Measurements from ENCODE around the gene DPYD. TPM values are rescaled to one million over a fixed set of nuclear protein-coding genes. Genes with fewer than 3 reads are reported as not detected.

DPYD gene
- total and polyA plus RNA-seq, 4 donors: 16.2 to 51.3 (median 29.1) TPM

- 94 to 95% methylated on average over 5 of the region's 5 CpGs for WGBS, 2 donors
These were observed 873.9 kb downstream of the DPYD start for GRCh38 chr1:97046765-97047420.

GRCh38 chr1:97044159-97044760 lies 876.6 kb downstream of the DPYD start:
- WGBS, 2 donors: 95% methylated on average over 7 of the region's 7 CpGs
- H3K4me3 ChIP-seq (ENCODE audit: low read length in 2 of 2): no peak overlapping the region
- DNase-seq (no peak), ATAC-seq (ENCODE audit: low FRiP score) (no peak)
- no peaks in the 10 kb centered on the region for H3K4me1 ChIP-seq (ENCODE audit: control insufficient read depth in 1 of 2, insufficient read depth in 2 of 2, low read length in 2 of 2)
- no peaks in the 10 kb centered on the region for H3K27me3 ChIP-seq (ENCODE audit: control insufficient read depth in 1 of 2, insufficient read depth in 2 of 2, low read length in 1 of 2)
- peaks cover 1% of the 10 kb centered on the region for H3K9me3 ChIP-seq (ENCODE audit: control insufficient read depth, low read length)
- intact Hi-C loops (cut with DNase I): no loop called here
- H3K36me3 ChIP-seq (ENCODE audit: control insufficient read depth in 1 of 2, insufficient read depth in 2 of 2, low read length in 1 of 2): no peaks in the 10 kb centered on the region
- no peak overlapping the region for H3K27ac ChIP-seq (ENCODE audit: low read depth in 1 of 2, low read length in 2 of 2)

More at GRCh38 chr1:97046765-97047420, 873.9 kb downstream of the DPYD start:
- H3K9me3 ChIP-seq (ENCODE audit: control insufficient read depth, low read length): peaks cover 1% of the 10 kb centered on the region
- no peaks in the 10 kb centered on the region for H3K36me3 ChIP-seq (ENCODE audit: control insufficient read depth in 1 of 2, insufficient read depth in 2 of 2, low read length in 1 of 2)
- DNase-seq (no peak), ATAC-seq (ENCODE audit: low FRiP score) (no peak)
- H3K4me1 ChIP-seq (ENCODE audit: control insufficient read depth in 1 of 2, insufficient read depth in 2 of 2, low read length in 2 of 2): no peaks in the 10 kb centered on the region
- H3K27me3 ChIP-seq (ENCODE audit: control insufficient read depth in 1 of 2, insufficient read depth in 2 of 2, low read length in 1 of 2): no peaks in the 10 kb centered on the region
- intact Hi-C loops (cut with DNase I): no loop called here
- H3K4me3 ChIP-seq (ENCODE audit: low read length in 2 of 2): no peak overlapping the region
- no peak overlapping the region for H3K27ac ChIP-seq (ENCODE audit: low read depth in 1 of 2, low read length in 2 of 2)

- H3K36me3 ChIP-seq (ENCODE audit: control insufficient read depth in 1 of 2, insufficient read depth in 2 of 2, low read length in 1 of 2): no peaks in the 10 kb centered on the region
- WGBS, 2 donors: 68 to 80% methylated on average over 1 of the region's 1 CpG
- no peak for ATAC-seq (ENCODE audit: low FRiP score)
- H3K27ac ChIP-seq (ENCODE audit: low read depth in 1 of 2, low read length in 2 of 2): no peak overlapping the region
- intact Hi-C loops (cut with DNase I): no loop called here
- no peaks in the 10 kb centered on the region for H3K4me1 ChIP-seq (ENCODE audit: control insufficient read depth in 1 of 2, insufficient read depth in 2 of 2, low read length in 2 of 2)
- H3K4me3 ChIP-seq (ENCODE audit: low read length in 2 of 2): no peak overlapping the region
- no peaks in the 10 kb centered on the region for H3K27me3 ChIP-seq (ENCODE audit: control insufficient read depth in 1 of 2, insufficient read depth in 2 of 2, low read length in 1 of 2)
- DNase-seq: no peak
- peaks cover 1% of the 10 kb centered on the region for H3K9me3 ChIP-seq (ENCODE audit: control insufficient read depth, low read length)
These were observed 878.3 kb downstream of the DPYD start for GRCh38 chr1:97042551-97042950.

GRCh38 chr1:97041026-97041425 lies 879.8 kb downstream of the DPYD start:
- no peak overlapping the region for H3K4me3 ChIP-seq (ENCODE audit: low read length in 2 of 2)
- WGBS, 2 donors: 30 to 53% methylated on average over 2 of the region's 2 CpGs
- intact Hi-C loops (cut with DNase I): no loop called here
- ATAC-seq (ENCODE audit: low FRiP score) (no peak), DNase-seq (no peak)
- no peaks in the 10 kb centered on the region for H3K36me3 ChIP-seq (ENCODE audit: control insufficient read depth in 1 of 2, insufficient read depth in 2 of 2, low read length in 1 of 2)
- no peaks in the 10 kb centered on the region for H3K4me1 ChIP-seq (ENCODE audit: control insufficient read depth in 1 of 2, insufficient read depth in 2 of 2, low read length in 2 of 2)
- no peak overlapping the region for H3K27ac ChIP-seq (ENCODE audit: low read depth in 1 of 2, low read length in 2 of 2)
- peaks cover 1% of the 10 kb centered on the region for H3K9me3 ChIP-seq (ENCODE audit: control insufficient read depth, low read length)
- no peaks in the 10 kb centered on the region for H3K27me3 ChIP-seq (ENCODE audit: control insufficient read depth in 1 of 2, insufficient read depth in 2 of 2, low read length in 1 of 2)

GRCh38 chr1:97038410-97038809 lies 882.4 kb downstream of the DPYD start:
- H3K27me3 ChIP-seq (ENCODE audit: control insufficient read depth in 1 of 2, insufficient read depth in 2 of 2, low read length in 1 of 2): no peaks in the 10 kb centered on the region
- intact Hi-C loops (cut with DNase I): no loop called here
- no peak for DNase-seq
- 86 to 88% methylated on average over 4 of the region's 4 CpGs for WGBS, 2 donors
- H3K4me3 ChIP-seq (ENCODE audit: low read length in 2 of 2): no peak overlapping the region
- H3K36me3 ChIP-seq (ENCODE audit: control insufficient read depth in 1 of 2, insufficient read depth in 2 of 2, low read length in 1 of 2): no peaks in the 10 kb centered on the region
- no peak overlapping the region for H3K27ac ChIP-seq (ENCODE audit: low read depth in 1 of 2, low read length in 2 of 2)
- ATAC-seq (ENCODE audit: low FRiP score): no peak
- H3K9me3 ChIP-seq (ENCODE audit: control insufficient read depth, low read length): no peaks in the 10 kb centered on the region
- no peaks in the 10 kb centered on the region for H3K4me1 ChIP-seq (ENCODE audit: control insufficient read depth in 1 of 2, insufficient read depth in 2 of 2, low read length in 2 of 2)

- ATAC-seq (ENCODE audit: low FRiP score) (no peak), DNase-seq (no peak)
- no peaks in the 10 kb centered on the region for H3K9me3 ChIP-seq (ENCODE audit: control insufficient read depth, low read length)
- WGBS, 2 donors: 82 to 88% methylated on average over 2 of the region's 2 CpGs
- no peak overlapping the region for H3K4me3 ChIP-seq (ENCODE audit: low read length in 2 of 2)
- H3K27me3 ChIP-seq (ENCODE audit: control insufficient read depth in 1 of 2, insufficient read depth in 2 of 2, low read length in 1 of 2): no peaks in the 10 kb centered on the region
- no peaks in the 10 kb centered on the region for H3K36me3 ChIP-seq (ENCODE audit: control insufficient read depth in 1 of 2, insufficient read depth in 2 of 2, low read length in 1 of 2)
- H3K4me1 ChIP-seq (ENCODE audit: control insufficient read depth in 1 of 2, insufficient read depth in 2 of 2, low read length in 2 of 2): no peaks in the 10 kb centered on the region
- intact Hi-C loops (cut with DNase I): no loop called here
- no peak overlapping the region for H3K27ac ChIP-seq (ENCODE audit: low read depth in 1 of 2, low read length in 2 of 2)
These were observed 886.2 kb downstream of the DPYD start for GRCh38 chr1:97034651-97035050.

- no peak overlapping the region for H3K4me3 ChIP-seq (ENCODE audit: low read length in 2 of 2)
- no peaks in the 10 kb centered on the region for H3K36me3 ChIP-seq (ENCODE audit: control insufficient read depth in 1 of 2, insufficient read depth in 2 of 2, low read length in 1 of 2)
- no peaks in the 10 kb centered on the region for H3K4me1 ChIP-seq (ENCODE audit: control insufficient read depth in 1 of 2, insufficient read depth in 2 of 2, low read length in 2 of 2)
- H3K27ac ChIP-seq (ENCODE audit: low read depth in 1 of 2, low read length in 2 of 2): no peak overlapping the region
- 80 to 84% methylated on average over 2 of the region's 2 CpGs for WGBS, 2 donors
- ATAC-seq (ENCODE audit: low FRiP score) (no peak), DNase-seq (no peak)
- H3K9me3 ChIP-seq (ENCODE audit: control insufficient read depth, low read length): no peaks in the 10 kb centered on the region
- no peaks in the 10 kb centered on the region for H3K27me3 ChIP-seq (ENCODE audit: control insufficient read depth in 1 of 2, insufficient read depth in 2 of 2, low read length in 1 of 2)
- intact Hi-C loops (cut with DNase I): no loop called here
These were observed 886.9 kb downstream of the DPYD start for GRCh38 chr1:97033949-97034348.
